DMS53 (cell line): ENCODE measurements around the gene TTC33.
"Not testable (repeated sequence)": the region's sequence is repeated elsewhere in the genome, so short reads cannot be mapped to it uniquely, and the experiment has no call there.

Experiments used
- DNase-seq: peaks from one replicate; lab custom pipeline; 2025; lab: John Stamatoyannopoulos, UW

Gene TTC33

GRCh38 chr5:40755407-40756365 lies at the start of gene TTC33:
Gene TTC33 (minus strand): TSS chr5:40755961. CDS start chr5:40747018, 8,943 bp downstream.
- DNase-seq, result peak; percentile 96

DNA sequence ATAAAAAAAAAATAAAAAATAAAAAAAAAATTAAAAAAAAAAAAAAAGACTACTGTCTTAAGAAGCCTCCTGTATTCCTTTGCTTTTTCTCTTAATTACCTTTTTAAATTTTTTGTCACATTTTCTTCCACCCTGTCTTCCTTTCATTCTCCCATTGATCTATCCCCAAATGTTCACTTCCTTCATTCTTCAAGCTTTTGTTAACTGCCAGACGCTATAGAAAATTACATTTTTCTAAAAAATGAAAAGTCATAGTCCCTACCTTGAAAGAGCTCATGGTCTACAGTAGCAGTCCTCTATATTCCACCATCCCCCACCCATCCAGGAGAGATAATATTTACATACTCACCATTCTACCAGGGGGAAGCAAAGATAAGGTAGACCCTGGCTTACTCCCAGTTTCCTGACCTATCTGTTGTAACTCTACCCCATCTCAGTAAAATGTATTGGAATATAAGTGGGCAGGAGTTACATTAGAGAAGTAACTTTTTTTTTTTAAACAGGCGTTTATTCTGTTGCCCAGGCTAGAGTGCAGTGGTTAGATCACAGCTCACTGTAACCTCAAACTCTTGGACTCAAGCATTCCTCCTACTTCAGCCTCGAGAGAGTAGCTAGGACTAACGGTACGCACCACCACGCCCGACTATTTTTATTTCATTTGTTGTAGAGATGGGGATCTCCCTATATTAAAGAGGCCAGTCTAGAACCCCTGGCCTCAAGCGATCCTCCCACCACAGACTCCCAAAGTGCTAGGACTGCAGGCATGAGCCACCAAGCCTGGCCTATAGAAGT lies 46.2 kb upstream of the TTC33 start:
- no peak for DNase-seq

DNA sequence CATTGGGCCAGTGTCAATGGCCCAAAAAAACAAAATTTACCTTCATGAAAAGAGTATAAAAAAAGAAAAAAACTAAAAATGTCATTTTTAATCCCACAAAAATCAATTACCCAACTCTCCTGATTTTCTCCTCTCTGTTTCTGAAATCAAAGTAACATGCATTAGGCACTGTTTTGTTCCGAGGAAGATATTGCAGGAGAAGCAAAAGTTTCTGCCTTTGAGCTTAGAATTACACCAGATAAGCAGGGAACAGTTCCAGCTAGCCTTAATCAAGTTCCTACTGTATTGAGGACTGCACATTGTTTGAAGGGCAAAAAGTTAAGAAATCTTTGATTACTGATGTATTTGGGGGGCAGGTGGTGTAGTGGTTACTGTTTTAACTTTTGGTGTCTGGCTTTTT lies 43.5 kb upstream of the TTC33 start:
- no peak for DNase-seq

GRCh38 chr5:40798801-40799210 lies 43.0 kb upstream of the TTC33 start:
- DNase-seq, result no peak

GRCh38 chr5:40798012-40798800 lies 42.4 kb upstream of the TTC33 start, which contains the start of gene PRKAA1:
Gene PRKAA1 (minus strand): TSS chr5:40798374. CDS start chr5:40798189, 185 bp downstream.
- DNase-seq, result peak; percentile 89

- peak; percentile 70 for DNase-seq
Observed at GRCh38 chr5:40797273-40798011, 41.7 kb upstream of the TTC33 start.

DNA sequence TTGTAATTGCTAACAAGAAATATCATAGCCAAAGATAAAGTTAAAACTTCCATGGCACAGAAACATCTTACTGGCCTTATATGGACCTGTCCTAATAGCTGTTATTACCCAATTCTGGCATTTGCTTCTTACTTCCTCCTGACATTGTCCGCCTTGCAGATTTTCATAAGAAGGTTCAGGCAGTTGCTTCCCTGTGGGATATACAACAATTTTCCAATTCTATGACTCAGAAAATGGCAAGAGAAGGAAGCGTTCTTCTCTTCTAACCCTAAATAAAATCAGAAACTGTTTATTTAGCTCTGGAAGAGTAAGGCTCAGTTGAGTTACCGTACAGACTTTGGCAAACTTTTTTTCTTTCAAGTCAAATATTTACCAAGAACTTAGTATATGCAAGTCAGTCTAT lies 40.7 kb upstream of the TTC33 start:
- DNase-seq, result no peak

DNA sequence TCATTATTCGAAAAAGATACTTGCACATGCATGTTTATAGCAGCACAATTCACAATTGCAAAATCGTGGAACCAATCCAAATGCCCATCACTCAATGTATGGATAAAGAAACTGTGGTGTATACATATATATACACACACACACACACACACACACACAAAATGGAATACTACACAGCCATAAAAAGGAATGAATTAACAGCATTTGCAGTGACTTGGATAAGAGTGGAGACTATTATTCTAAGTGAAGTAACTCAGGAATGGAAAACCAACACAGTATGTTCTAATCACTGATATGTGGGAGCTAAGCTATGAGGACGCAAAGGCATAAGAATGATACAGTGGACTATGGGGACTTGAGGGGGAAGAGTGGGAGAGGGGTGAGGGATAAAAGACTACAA lies 39.1 kb upstream of the TTC33 start:
- not testable (repeated sequence) for DNase-seq

- not testable (repeated sequence) for DNase-seq
Observed at GRCh38 chr5:40794340-40794739, 38.6 kb upstream of the TTC33 start.

- DNase-seq, result not testable (repeated sequence)
Observed at GRCh38 chr5:40792691-40793090, 36.9 kb upstream of the TTC33 start.

GRCh38 chr5:40791715-40792139 lies 36.0 kb upstream of the TTC33 start:
- DNase-seq, result no peak

DNA sequence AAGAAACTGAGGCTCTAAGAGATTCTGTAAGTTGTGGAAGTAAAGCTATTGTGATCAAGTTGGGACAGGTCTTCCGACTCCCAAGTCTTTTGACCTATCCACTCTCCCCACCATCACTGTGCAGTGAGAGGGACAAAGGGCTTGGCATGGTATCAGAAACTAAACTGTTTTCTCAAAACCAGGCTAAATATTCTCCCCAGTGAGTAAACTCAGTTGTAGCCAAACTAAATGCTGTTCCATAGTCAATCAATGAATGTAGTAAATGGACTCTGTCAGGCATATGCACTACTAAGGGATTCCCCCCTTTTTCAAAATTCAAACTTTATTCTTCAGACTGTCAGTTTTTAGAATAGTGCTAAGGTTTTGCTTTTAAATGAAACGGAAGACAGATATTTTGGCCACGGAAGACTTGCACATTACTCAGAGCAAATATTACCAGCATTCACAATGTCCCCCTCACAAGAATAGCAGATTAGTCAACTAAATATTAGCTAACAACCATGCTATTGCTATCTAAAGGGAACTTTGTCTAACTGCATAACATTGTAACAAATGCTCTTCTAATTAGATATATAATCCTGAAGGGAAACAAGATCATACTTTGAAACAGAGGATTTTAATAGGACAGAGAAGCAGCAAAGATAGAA lies 35.3 kb upstream of the TTC33 start:
- no peak for DNase-seq

DNA sequence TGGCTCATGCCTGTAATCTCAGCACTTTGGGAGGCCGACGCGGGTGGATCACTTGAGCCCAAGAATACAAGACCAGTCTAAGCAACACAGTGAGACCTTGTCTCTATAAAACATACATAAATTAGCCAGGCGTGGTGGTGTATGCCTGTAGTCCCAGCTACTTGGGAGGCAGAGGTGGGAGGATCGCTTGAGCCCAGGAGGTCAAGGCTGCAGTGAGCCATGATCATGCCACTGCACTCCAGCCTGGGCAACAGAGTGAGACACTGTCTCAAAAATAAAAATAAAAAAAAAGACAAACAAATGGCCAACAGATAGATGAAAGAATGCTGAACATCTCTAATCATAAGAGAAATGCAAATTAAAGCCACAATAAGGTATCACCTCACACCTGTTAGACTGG lies 33.2 kb upstream of the TTC33 start:
- DNase-seq, result not testable (repeated sequence)

DNA sequence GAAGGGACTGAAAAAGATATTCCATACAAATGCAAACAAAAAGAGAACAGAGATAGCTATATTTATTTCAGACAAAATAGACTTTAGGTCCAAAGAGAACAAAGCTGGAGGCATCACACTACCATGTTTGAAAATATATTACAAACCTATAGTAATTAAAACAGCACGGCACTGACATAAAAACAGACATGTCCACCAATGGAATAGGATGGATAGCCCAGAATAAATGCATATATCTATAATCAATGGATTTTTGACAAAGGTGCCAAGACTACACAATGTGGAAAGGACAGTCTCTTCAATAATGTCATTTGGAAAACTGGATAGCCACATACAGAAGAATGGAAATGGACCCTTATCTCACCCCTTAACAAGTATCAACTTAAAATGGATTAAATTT lies 32.2 kb upstream of the TTC33 start:
- DNase-seq, result no peak

GRCh38 chr5:40786664-40787063 lies 30.9 kb upstream of the TTC33 start:
- DNase-seq, result not testable (repeated sequence)

GRCh38 chr5:40784916-40785315 lies 29.2 kb upstream of the TTC33 start:
- no peak for DNase-seq

DNA sequence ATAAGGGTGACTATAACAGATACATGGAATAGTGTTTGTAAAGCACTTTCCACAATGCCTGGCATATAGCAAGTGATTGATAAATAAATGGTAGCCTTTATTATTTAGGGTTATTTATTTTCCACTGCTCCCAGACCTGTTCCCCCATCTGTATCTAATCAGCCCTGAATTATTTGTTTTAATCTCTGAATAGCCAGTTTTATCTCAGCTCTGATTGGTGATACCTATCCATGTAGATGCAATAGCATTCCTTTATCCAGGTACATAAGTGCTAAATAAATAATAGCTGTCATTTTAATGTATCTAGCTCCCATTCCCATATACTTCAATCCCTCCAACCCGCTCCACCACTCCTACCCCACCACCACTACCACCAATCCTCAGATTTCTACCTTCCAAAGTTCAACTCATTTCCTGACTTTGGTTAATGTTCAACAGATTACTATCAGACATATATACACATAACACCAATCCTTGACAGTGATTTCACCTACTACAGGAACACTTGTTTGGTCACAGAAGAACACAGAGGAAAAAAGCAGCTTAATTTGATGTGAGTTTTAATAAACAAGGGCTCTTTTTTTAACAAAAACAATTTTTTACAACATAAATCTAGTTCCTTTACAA lies 28.4 kb upstream of the TTC33 start:
- peak; percentile 69 for DNase-seq

- no peak for DNase-seq
Observed at GRCh38 chr5:40781843-40782409, 26.2 kb upstream of the TTC33 start.

- DNase-seq, result no peak
Observed at GRCh38 chr5:40780858-40781257, 25.1 kb upstream of the TTC33 start.

DNA sequence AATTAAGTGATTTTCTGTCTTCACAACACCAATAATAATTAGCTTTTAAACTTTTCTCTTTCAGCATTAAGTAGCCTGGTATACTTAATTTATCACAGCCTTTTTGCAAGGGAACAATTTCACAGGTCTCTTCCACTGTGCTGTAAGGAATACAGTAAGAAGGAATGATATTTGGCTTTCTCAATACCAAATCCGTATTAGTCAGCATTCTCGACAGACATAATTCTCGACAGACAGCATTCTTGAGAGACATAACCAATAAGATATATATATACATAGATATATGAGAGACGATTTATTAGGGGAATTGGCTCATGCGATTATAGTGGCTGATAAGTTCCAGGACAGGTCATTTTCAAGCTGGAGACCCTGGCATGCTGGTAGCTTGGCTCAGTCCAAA lies 24.4 kb upstream of the TTC33 start:
- no peak for DNase-seq
